Measurements from ENCODE around the gene MPO. TPM values are rescaled to one million over a fixed set of nuclear protein-coding genes. Genes with fewer than 3 reads are reported as not detected.

The MPO gene
- total RNA-seq, 1 experiment from 2014 or later, result not detected

GRCh38 chr17:58315750-58316149, 35.0 kb upstream of the MPO start:
- Mint-ChIP-seq H3K36me3 (ENCODE audit: insufficient read depth in 1 of 3, low read depth in 3 of 3) (peaks cover 0 to under 1% (median 0%) of the 10 kb centered on the region in 3 experiments; a peak in 1 of 7 replicates), H3K27ac (no peak overlapping the region), H3K4me3 (no peak overlapping the region), H3K9me3 (no peaks in the 10 kb centered on the region), H3K4me1 (peaks cover 3 to 12% of the 10 kb centered on the region in 2 experiments; a peak in 3 of 4 replicates), H3K27me3 (ENCODE audit: low read depth) (peaks cover 11% of the 10 kb centered on the region)
- no peaks in the 10 kb centered on the region for H3K23me2 ChIP-seq (ENCODE audit: insufficient read length, low read depth, low read length, poor library complexity, severe bottlenecking)
- H2BK5ac ChIP-seq (ENCODE audit: insufficient read length, low read length), result no peak overlapping the region
- H3K14ac ChIP-seq (ENCODE audit: insufficient read depth, low read length), result no peak overlapping the region
- no peaks in the 10 kb centered on the region for H3K79me1 ChIP-seq (ENCODE audit: insufficient read depth, low read depth, low read length, poor library complexity, severe bottlenecking)
- H3K79me2 ChIP-seq (ENCODE audit: insufficient read depth, low read length), result no peaks in the 10 kb centered on the region
- H2AFZ ChIP-seq (ENCODE audit: low read length), result no peak overlapping the region
- no peak overlapping the region for H2BK20ac ChIP-seq (ENCODE audit: low read depth, low read length, poor library complexity, severe bottlenecking)
- no peak for TF ChIP-seq CTCF (conservative IDR thresholded peaks at IDR 0.05)
- no peak overlapping the region for H3K9ac ChIP-seq (ENCODE audit: extremely low read depth, insufficient read length, low read length)
- no peak overlapping the region for H3T11ph ChIP-seq (ENCODE audit: low read length)
- no peak overlapping the region for H4K8ac ChIP-seq (replicated peaks; ENCODE audit: insufficient read length, low read depth, low read length)
- no peaks in the 10 kb centered on the region for H3K9me3 ChIP-seq (ENCODE audit: control insufficient read depth, low read depth, low read length)
- H3K4me2 ChIP-seq (ENCODE audit: insufficient read depth, insufficient read length, low read length), result no peak overlapping the region
- no peak overlapping the region for H4K5ac ChIP-seq (ENCODE audit: insufficient read length, low read depth, low read length)
- no peak overlapping the region for H2BK120ac ChIP-seq (ENCODE audit: low read depth, low read length, poor library complexity, severe bottlenecking)
- no peaks in the 10 kb centered on the region for H4K20me1 ChIP-seq (ENCODE audit: control insufficient read depth, insufficient read depth, insufficient read length)
- no peak overlapping the region for H3K56ac ChIP-seq (ENCODE audit: insufficient read length, low read depth, low read length)
- WGBS (ENCODE audit: extremely low coverage, insufficient read length, low lambda C conversion rate), result no CpG with 5 or more reads among the region's 4 CpGs
- H2BK15ac ChIP-seq (ENCODE audit: low read depth, low read length), result no peak overlapping the region
- no peak for DNase-seq
- H3K27me3 ChIP-seq (ENCODE audit: insufficient read depth, low read length), result no peaks in the 10 kb centered on the region
- H3K27ac ChIP-seq (ENCODE audit: insufficient read length, low read depth, low read length), result no peak overlapping the region
- H3K18ac ChIP-seq (ENCODE audit: insufficient read length, low read depth, low read length), result no peak overlapping the region
- H4K91ac ChIP-seq (ENCODE audit: insufficient read length, low read depth, low read length), result no peak overlapping the region
- no peak overlapping the region for H2BK12ac ChIP-seq (ENCODE audit: insufficient read length, low read depth, low read length)
- no peak overlapping the region for H3K4ac ChIP-seq (ENCODE audit: low read depth, low read length)
- H3K4me1 ChIP-seq (ENCODE audit: insufficient read depth, low read length), result no peaks in the 10 kb centered on the region
- no peak overlapping the region for H3K23ac ChIP-seq (ENCODE audit: insufficient read length, low read depth, low read length)
- H2AK5ac ChIP-seq (ENCODE audit: insufficient read length, low read length), result no peak overlapping the region
